ENCODE data around the gene KLHL4. TPM values are rescaled to one million over a fixed set of nuclear protein-coding genes. Genes with fewer than 3 reads are reported as not detected.

Gene KLHL4
- total RNA-seq, 2 donors from 2014 or later: 16.7 to 42.6 TPM

DNA sequence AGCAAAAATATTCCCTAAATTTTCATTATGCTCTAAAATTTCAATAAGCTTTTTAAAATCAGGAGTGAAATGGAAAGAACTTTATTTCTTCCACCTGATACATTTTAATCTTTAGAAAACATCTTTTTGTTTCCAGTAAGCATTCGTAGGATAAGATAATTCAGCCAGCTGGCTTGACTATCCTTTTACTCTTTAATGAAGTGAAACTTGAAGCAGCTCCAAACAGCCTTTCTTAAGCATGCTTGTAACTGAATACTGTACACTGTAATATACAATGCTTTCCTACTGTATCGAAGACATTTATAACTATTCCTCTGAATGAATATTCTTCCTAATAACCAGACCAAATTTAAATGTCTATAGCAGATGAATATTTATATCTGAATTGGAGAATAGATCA, 98.8 kb downstream of the KLHL4 start:
- Mint-ChIP-seq H3K4me1 (peaks cover 4% of the 10 kb centered on the region), H3K27me3 (ENCODE audit: insufficient read depth) (no peaks in the 10 kb centered on the region), H3K36me3 (ENCODE audit: low read depth) (peaks cover 9% of the 10 kb centered on the region), H3K27ac (no peak overlapping the region), H3K9me3 (no peaks in the 10 kb centered on the region), H3K4me3 (no peak overlapping the region)
- Histone ChIP-seq H3K4me3 (ENCODE audit: low read length) (no peak overlapping the region), H3K27ac (ENCODE audit: low read depth, low read length) (no peak overlapping the region), H3K4me1 (ENCODE audit: control insufficient read depth, insufficient read depth, low read length) (no peaks in the 10 kb centered on the region), H3K36me3 (ENCODE audit: control insufficient read depth, insufficient read depth, low read length) (peaks cover 4% of the 10 kb centered on the region), H3K27me3 (ENCODE audit: control insufficient read depth, insufficient read depth, low read length, poor library complexity, severe bottlenecking) (no peaks in the 10 kb centered on the region), H3K9ac (ENCODE audit: extremely low read depth, low read length, poor library complexity, severe bottlenecking) (no peak overlapping the region), H3K9me3 (ENCODE audit: control insufficient read depth, low read length) (no peaks in the 10 kb centered on the region)
- 95 to 100% methylated on average over 1 to 2 of the region's 2 CpGs for WGBS, 2 experiments (ENCODE audit: insufficient coverage in 1 of 2, insufficient read length in 1 of 2)
- no peak for DNase-seq
- TF ChIP-seq, protein P1, sequence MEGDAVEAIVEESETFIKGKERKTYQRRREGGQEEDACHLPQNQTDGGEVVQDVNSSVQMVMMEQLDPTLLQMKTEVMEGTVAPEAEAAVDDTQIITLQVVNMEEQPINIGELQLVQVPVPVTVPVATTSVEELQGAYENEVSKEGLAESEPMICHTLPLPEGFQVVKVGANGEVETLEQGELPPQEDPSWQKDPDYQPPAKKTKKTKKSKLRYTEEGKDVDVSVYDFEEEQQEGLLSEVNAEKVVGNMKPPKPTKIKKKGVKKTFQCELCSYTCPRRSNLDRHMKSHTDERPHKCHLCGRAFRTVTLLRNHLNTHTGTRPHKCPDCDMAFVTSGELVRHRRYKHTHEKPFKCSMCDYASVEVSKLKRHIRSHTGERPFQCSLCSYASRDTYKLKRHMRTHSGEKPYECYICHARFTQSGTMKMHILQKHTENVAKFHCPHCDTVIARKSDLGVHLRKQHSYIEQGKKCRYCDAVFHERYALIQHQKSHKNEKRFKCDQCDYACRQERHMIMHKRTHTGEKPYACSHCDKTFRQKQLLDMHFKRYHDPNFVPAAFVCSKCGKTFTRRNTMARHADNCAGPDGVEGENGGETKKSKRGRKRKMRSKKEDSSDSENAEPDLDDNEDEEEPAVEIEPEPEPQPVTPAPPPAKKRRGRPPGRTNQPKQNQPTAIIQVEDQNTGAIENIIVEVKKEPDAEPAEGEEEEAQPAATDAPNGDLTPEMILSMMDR (conservative IDR thresholded peaks at IDR 0.05): no peak

DNA sequence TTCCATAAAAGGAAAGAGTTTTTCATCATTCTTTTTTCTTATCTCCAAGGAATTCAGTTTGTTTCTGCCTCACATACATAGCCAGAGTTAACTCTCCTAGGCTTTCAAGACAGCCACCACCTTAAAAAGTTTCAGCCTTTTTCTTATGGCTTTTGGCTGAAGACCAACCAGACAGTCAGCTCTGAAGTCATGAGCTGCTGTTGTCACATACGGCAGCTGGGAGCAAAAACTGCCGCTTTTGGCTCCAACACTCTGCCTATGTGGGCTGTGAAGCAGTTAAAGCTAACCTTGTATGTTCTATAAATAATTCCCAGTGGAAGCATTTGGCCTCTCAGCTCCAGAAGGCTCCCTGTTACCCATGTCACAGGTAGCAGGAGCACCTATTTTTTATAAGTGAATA, 104.1 kb downstream of the KLHL4 start:
- H3K4me3 ChIP-seq (ENCODE audit: low read length): no peak overlapping the region
- TF ChIP-seq, protein P1 (conservative IDR thresholded peaks at IDR 0.05): no peak
- peaks cover 21% of the 10 kb centered on the region for H3K36me3 Mint-ChIP-seq (ENCODE audit: low read depth)
- no peaks in the 10 kb centered on the region for H3K27me3 ChIP-seq (ENCODE audit: control insufficient read depth, insufficient read depth, low read length, poor library complexity, severe bottlenecking)
- H3K36me3 ChIP-seq (ENCODE audit: control insufficient read depth, insufficient read depth, low read length): no peaks in the 10 kb centered on the region
- H3K27ac Mint-ChIP-seq: no peak overlapping the region
- H3K9ac ChIP-seq (ENCODE audit: extremely low read depth, low read length, poor library complexity, severe bottlenecking): no peak overlapping the region
- no peak for DNase-seq
- no peak overlapping the region for H3K4me3 Mint-ChIP-seq
- no peaks in the 10 kb centered on the region for H3K4me1 ChIP-seq (ENCODE audit: control insufficient read depth, insufficient read depth, low read length)
- 86% methylated on average over 2 of the region's 2 CpGs; no CpG with 5 or more reads in 1 of the 2 experiments for WGBS, 2 experiments (ENCODE audit: insufficient coverage in 1 of 2, insufficient read length in 1 of 2)
- no peaks in the 10 kb centered on the region for H3K27me3 Mint-ChIP-seq (ENCODE audit: insufficient read depth)
- peaks cover 5% of the 10 kb centered on the region for H3K4me1 Mint-ChIP-seq
- H3K9me3 ChIP-seq (ENCODE audit: control insufficient read depth, low read length): no peaks in the 10 kb centered on the region
- no peak overlapping the region for H3K27ac ChIP-seq (ENCODE audit: low read depth, low read length)
- H3K9me3 Mint-ChIP-seq: no peaks in the 10 kb centered on the region

DNA sequence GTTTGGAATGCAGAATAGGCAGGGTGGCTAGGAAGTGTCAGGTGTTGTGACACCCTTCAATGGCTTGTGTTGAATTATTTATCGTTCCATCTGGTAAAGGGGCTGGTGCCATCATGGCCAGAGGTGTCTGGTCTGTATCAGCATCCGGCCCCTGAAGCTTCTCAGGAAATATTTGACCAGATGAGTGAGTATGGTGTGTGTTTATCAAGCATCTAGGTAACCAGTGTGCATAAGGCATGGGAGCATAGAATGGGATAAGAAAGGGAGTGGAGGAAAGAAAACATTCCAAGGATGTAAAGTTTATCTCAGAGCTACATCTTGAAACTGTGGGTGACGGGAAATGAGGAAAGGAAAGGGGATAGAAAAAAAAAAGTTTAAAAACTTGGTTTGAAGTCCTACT, 109.4 kb downstream of the KLHL4 start:
- WGBS, 2 experiments (ENCODE audit: insufficient coverage in 1 of 2, insufficient read length in 1 of 2): 100% methylated on average over 2 of the region's 3 CpGs; no CpG with 5 or more reads in 1 of the 2 experiments
- TF ChIP-seq, protein P1 (conservative IDR thresholded peaks at IDR 0.05): no peak
- Histone ChIP-seq H3K9ac (ENCODE audit: extremely low read depth, low read length, poor library complexity, severe bottlenecking) (no peak overlapping the region), H3K27ac (ENCODE audit: low read depth, low read length) (no peak overlapping the region), H3K4me3 (ENCODE audit: low read length) (no peak overlapping the region), H3K36me3 (ENCODE audit: control insufficient read depth, insufficient read depth, low read length) (no peaks in the 10 kb centered on the region), H3K9me3 (ENCODE audit: control insufficient read depth, low read length) (no peaks in the 10 kb centered on the region), H3K27me3 (ENCODE audit: control insufficient read depth, insufficient read depth, low read length, poor library complexity, severe bottlenecking) (no peaks in the 10 kb centered on the region), H3K4me1 (ENCODE audit: control insufficient read depth, insufficient read depth, low read length) (no peaks in the 10 kb centered on the region)
- peak overlapping the region; percentile 33 for H3K27ac Mint-ChIP-seq
- peaks cover 6% of the 10 kb centered on the region for H3K4me1 Mint-ChIP-seq
- H3K4me3 Mint-ChIP-seq: no peak overlapping the region
- DNase-seq: no peak
- peaks cover 26% of the 10 kb centered on the region for H3K36me3 Mint-ChIP-seq (ENCODE audit: low read depth)
- H3K9me3 Mint-ChIP-seq: no peaks in the 10 kb centered on the region
- H3K27me3 Mint-ChIP-seq (ENCODE audit: insufficient read depth): no peaks in the 10 kb centered on the region

Measured in endodermal cell (in vitro differentiated cells).